HepG2 (cell line): ENCODE results near the gene DLG2. TPM values are rescaled to one million over a fixed set of nuclear protein-coding genes. Genes with fewer than 3 reads are reported as not detected.

Experiments used
- ETV5 ChIP-seq: IDR thresholded peaks from 2 replicates; pipeline ENCODE4 v1.6.1; 2018; ENCODE audit warnings: missing biosample characterization, missing genetic modification reagents, inconsistent platforms, borderline replicate concordance
- FOSL2 ChIP-seq: sonication (generic); formaldehyde crosslinking; IDR thresholded peaks from 2 replicates; pipeline ENCODE4 v1.4.0; 2020; ENCODE audit warnings: missing genetic modification reagents
- GATAD1 ChIP-seq: IDR thresholded peaks from 2 replicates; pipeline ENCODE4 v1.6.1; 2016; ENCODE audit warnings: missing genetic modification reagents, missing compliant biosample characterization
- HDAC1 ChIP-seq: sonication (generic); formaldehyde crosslinking; IDR thresholded peaks from 2 replicates; pipeline ENCODE4 v1.5.1; 2020; ENCODE audit warnings: mild to moderate bottlenecking, missing genetic modification reagents
- KAT8 ChIP-seq: IDR thresholded peaks from 2 replicates; pipeline ENCODE4 v1.6.1; 2016; ENCODE audit warnings: missing genetic modification reagents, missing compliant biosample characterization
- POGZ ChIP-seq: sonication (generic); formaldehyde crosslinking; IDR thresholded peaks from 2 replicates; pipeline ENCODE4 v1.4.0; 2020; ENCODE audit warnings: mild to moderate bottlenecking, missing genetic modification reagents
- SAP130 ChIP-seq: IDR thresholded peaks from 2 replicates; pipeline ENCODE4 v1.6.1; 2016; ENCODE audit warnings: low read depth
- SATB2 ChIP-seq: sonication (generic); formaldehyde crosslinking; IDR thresholded peaks from 2 replicates; pipeline ENCODE4 v1.5.0; 2020; ENCODE audit warnings: missing genetic modification reagents
- SNAPC2 ChIP-seq: sonication (generic); formaldehyde crosslinking; IDR thresholded peaks from 2 replicates; pipeline ENCODE4 v1.8.1; 2022; ENCODE audit warnings: mild to moderate bottlenecking, missing genetic modification reagents
- YY1 ChIP-seq: IDR thresholded peaks from 2 replicates; pipeline ENCODE4 v1.6.1; 2011; ENCODE audit warnings: low read length, low read depth, moderate library complexity, mild to moderate bottlenecking; ENCODE audit not compliant: insufficient read depth, insufficient replicate concordance
- ZNF17 ChIP-seq: sonication (generic); formaldehyde crosslinking; IDR thresholded peaks from 2 replicates; pipeline ENCODE4 v1.5.0; 2020; ENCODE audit warnings: mild to moderate bottlenecking, missing genetic modification reagents
- ZNF446 ChIP-seq: sonication (generic); formaldehyde crosslinking; IDR thresholded peaks from 2 replicates; pipeline ENCODE4 v1.5.0; 2020; ENCODE audit warnings: mild to moderate bottlenecking, missing genetic modification reagents
- ZNF460 ChIP-seq: sonication (generic); formaldehyde crosslinking; IDR thresholded peaks from 2 replicates; pipeline ENCODE4 v1.5.1; 2020; ENCODE audit warnings: missing genetic modification reagents, mild to moderate bottlenecking, borderline replicate concordance
- ZNF816 ChIP-seq: sonication (generic); formaldehyde crosslinking; IDR thresholded peaks from 2 replicates; pipeline ENCODE4 v1.8.0; 2022; ENCODE audit warnings: missing genetic modification reagents, mild to moderate bottlenecking, borderline replicate concordance
- polyA plus RNA-seq, 8 experiments: library from polyadenylated mRNA; depleted of rRNA in 3 of 8; stranded (reverse) in 7 of 8; unstranded in 1 of 8; fragments of >200 nt; fragmentation: Illumina TruSeq in 4 of 8; extraction: Trizol in 4 of 8; gene quantifications; 2 replicates each; pipeline versions ENCODE4 v1.2.1 to v1.2.3, GENCODE V29; 2011 to 2016; ENCODE audit warnings: low read depth in 4 of 8, missing spikeins in 1 of 8, mixed read lengths in 1 of 8; ENCODE audit not compliant: insufficient read depth in 1 of 8
- total RNA-seq, 5 experiments: library from RNA; depleted of rRNA; stranded (reverse); fragments of >200 nt; fragmentation: Illumina TruSeq; extraction: Trizol; gene quantifications; 2 replicates each; pipeline ENCODE4 v1.2.3, GENCODE V29; 2016; ENCODE audit warnings: low read depth in 1 of 5
- TF ChIP-seq, protein P1 (sequence below): sonication (generic); formaldehyde crosslinking; IDR thresholded peaks from 2 replicates; pipeline ENCODE4 v1.4.0; 2020; ENCODE audit warnings: missing genetic modification reagents
- TF ChIP-seq, protein P2 (sequence below): IDR thresholded peaks from 2 replicates; pipeline ENCODE4 v1.6.1; 2016; ENCODE audit warnings: low read depth, borderline replicate concordance
- TF ChIP-seq, protein P3 (sequence below), 2 experiments: sonication (generic) in 1 of 2; formaldehyde crosslinking in 1 of 2; IDR thresholded peaks; 2 replicates each; pipeline versions ENCODE4 v1.5.1 to v1.6.1; 2011 to 2020; ENCODE audit warnings: borderline replicate concordance in 1 of 2, low read depth in 1 of 2, low read length in 1 of 2, mild to moderate bottlenecking in 1 of 2, missing genetic modification reagents in 1 of 2, moderate library complexity in 1 of 2
- TF ChIP-seq, protein P4 (sequence below): sonication (generic); formaldehyde crosslinking; IDR thresholded peaks from 2 replicates; pipeline ENCODE4 v1.5.0; 2020; ENCODE audit warnings: mild to moderate bottlenecking, missing genetic modification reagents, borderline replicate concordance
- TF ChIP-seq, protein P5 (sequence below): sonication (generic); formaldehyde crosslinking; IDR thresholded peaks from 2 replicates; pipeline ENCODE4 v1.4.0; 2020; ENCODE audit warnings: missing genetic modification reagents, mild to moderate bottlenecking, borderline replicate concordance

DLG2 gene
- total and polyA plus RNA-seq, 2 of the 13 experiments (the other 11 are each of a cell fraction or from before 2014, with no cell fraction given) = 0.46 to 1.0 TPM

DNA sequence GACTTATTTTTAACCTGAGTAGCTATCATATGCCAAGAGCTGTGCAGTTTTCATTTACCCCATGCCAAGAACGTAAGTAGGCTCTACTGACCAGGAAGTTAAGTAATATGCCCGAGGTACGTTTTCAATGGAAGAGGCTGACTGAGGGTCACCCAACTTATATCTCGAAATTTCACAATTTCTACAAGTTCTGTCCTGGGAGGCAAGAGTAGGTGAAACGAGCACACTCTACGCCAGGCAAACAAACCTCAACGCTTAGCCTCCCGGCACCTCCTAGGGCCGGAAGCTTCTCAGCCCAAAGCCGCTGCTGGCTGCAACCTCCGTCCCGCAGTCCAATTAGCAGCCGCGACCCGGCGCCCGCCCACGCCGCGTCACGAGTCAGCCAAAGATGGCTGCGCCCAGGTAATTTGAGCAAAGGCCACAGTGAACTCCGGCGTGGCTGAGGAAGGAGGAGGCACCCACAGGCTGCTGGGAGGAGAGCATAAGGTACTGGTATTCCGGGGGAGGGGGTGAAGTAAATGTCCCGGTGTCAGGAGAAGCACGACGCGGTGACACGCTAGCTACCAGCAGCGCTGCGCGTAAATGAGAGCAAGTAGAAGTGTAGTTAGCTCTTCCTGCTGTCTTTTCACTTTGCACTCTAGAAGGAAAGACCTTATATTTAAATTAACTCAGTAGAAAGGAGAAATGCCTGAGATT lies 20.6 kb upstream of the DLG2 start, which contains the start of gene TMEM126A (continued):
- TF ChIP-seq, protein P1, sequence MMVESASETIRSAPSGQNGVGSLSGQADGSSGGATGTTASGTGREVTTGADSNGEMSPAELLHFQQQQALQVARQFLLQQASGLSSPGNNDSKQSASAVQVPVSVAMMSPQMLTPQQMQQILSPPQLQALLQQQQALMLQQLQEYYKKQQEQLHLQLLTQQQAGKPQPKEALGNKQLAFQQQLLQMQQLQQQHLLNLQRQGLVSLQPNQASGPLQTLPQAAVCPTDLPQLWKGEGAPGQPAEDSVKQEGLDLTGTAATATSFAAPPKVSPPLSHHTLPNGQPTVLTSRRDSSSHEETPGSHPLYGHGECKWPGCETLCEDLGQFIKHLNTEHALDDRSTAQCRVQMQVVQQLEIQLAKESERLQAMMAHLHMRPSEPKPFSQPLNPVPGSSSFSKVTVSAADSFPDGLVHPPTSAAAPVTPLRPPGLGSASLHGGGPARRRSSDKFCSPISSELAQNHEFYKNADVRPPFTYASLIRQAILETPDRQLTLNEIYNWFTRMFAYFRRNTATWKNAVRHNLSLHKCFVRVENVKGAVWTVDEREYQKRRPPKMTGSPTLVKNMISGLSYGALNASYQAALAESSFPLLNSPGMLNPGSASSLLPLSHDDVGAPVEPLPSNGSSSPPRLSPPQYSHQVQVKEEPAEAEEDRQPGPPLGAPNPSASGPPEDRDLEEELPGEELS (CRISPR knock-in tag) = 0 out of 2 replicates have a peak, but pooled peaks have one; percentile 25
- TF ChIP-seq ZNF460 (CRISPR knock-in tag) (peak; percentile 9; the same call in 1 of the 2 replicates), ZNF17 (no peak), SATB2 (CRISPR knock-in tag) (no peak), POGZ (CRISPR knock-in tag) (peak; percentile 90), ETV5 (peak; percentile 88), ZNF816 (CRISPR knock-in tag) (peak; percentile 48; the same call in 1 of the 2 replicates), KAT8 (CRISPR knock-in tag) (peak; percentile 97), HDAC1 (CRISPR knock-in tag) (peak; percentile 91), ZNF446 (CRISPR knock-in tag) (no peak), SNAPC2 (CRISPR knock-in tag) (peak; percentile 77; the same call in 1 of the 2 replicates), YY1 (peak; percentile 98), FOSL2 (CRISPR knock-in tag) (peak; percentile 40; the same call in 1 of the 2 replicates), SAP130 (CRISPR knock-in tag) (peak; percentile 89), GATAD1 (CRISPR knock-in tag) (peak; percentile 95)
- TF ChIP-seq, protein P2, sequence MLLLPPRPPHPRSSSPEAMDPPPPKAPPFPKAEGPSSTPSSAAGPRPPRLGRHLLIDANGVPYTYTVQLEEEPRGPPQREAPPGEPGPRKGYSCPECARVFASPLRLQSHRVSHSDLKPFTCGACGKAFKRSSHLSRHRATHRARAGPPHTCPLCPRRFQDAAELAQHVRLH = peak; percentile 79; the same call in 1 of the 2 replicates
- TF ChIP-seq, protein P3, sequence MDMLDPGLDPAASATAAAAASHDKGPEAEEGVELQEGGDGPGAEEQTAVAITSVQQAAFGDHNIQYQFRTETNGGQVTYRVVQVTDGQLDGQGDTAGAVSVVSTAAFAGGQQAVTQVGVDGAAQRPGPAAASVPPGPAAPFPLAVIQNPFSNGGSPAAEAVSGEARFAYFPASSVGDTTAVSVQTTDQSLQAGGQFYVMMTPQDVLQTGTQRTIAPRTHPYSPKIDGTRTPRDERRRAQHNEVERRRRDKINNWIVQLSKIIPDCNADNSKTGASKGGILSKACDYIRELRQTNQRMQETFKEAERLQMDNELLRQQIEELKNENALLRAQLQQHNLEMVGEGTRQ (IDR thresholded peaks at IDR 0.05; ENCODE audit: low read depth, low read length) = no peak
- TF ChIP-seq, protein P3 (CRISPR knock-in tag; IDR thresholded peaks at IDR 0.05; ENCODE audit: borderline replicate concordance) = 0 out of 2 replicates have a peak, but pooled peaks have one; percentile 45
- TF ChIP-seq, protein P4, sequence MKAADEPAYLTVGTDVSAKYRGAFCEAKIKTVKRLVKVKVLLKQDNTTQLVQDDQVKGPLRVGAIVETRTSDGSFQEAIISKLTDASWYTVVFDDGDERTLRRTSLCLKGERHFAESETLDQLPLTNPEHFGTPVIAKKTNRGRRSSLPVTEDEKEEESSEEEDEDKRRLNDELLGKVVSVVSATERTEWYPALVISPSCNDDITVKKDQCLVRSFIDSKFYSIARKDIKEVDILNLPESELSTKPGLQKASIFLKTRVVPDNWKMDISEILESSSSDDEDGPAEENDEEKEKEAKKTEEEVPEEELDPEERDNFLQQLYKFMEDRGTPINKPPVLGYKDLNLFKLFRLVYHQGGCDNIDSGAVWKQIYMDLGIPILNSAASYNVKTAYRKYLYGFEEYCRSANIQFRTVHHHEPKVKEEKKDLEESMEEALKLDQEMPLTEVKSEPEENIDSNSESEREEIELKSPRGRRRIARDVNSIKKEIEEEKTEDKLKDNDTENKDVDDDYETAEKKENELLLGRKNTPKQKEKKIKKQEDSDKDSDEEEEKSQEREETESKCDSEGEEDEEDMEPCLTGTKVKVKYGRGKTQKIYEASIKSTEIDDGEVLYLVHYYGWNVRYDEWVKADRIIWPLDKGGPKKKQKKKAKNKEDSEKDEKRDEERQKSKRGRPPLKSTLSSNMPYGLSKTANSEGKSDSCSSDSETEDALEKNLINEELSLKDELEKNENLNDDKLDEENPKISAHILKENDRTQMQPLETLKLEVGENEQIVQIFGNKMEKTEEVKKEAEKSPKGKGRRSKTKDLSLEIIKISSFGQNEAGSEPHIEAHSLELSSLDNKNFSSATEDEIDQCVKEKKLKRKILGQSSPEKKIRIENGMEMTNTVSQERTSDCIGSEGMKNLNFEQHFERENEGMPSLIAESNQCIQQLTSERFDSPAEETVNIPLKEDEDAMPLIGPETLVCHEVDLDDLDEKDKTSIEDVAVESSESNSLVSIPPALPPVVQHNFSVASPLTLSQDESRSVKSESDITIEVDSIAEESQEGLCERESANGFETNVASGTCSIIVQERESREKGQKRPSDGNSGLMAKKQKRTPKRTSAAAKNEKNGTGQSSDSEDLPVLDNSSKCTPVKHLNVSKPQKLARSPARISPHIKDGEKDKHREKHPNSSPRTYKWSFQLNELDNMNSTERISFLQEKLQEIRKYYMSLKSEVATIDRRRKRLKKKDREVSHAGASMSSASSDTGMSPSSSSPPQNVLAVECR (CRISPR knock-in tag) = peak; percentile 85; the same call in 1 of the 2 replicates
- TF ChIP-seq, protein P5, sequence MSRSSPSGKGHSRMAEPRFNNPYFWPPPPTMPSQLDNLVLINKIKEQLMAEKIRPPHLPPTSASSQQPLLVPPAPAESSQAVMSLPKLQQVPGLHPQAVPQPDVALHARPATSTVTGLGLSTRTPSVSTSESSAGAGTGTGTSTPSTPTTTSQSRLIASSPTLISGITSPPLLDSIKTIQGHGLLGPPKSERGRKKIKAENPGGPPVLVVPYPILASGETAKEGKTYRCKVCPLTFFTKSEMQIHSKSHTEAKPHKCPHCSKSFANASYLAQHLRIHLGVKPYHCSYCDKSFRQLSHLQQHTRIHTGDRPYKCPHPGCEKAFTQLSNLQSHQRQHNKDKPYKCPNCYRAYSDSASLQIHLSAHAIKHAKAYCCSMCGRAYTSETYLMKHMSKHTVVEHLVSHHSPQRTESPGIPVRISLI (CRISPR knock-in tag) = no peak
